Ureter (tissue), 1 donor: Measurements from ENCODE around the gene MRPL2. TPM values are rescaled to one million over a fixed set of nuclear protein-coding genes. Genes with fewer than 3 reads are reported as not detected.

ENCODE experiments used
- DNase-seq: peaks from one replicate; pipeline ENCODE4 v3.0.0-alpha.2; 2020; ENCODE audit warnings: low spot score
- total RNA-seq: library from RNA; stranded (reverse); gene quantifications from one replicate; pipeline ENCODE4 v1.2.4, GENCODE V29; 2023
- donor health status: DM: yes; HTN: yes; CAD: no.

Gene MRPL2
- total RNA-seq, 1 donor from 2014 or later: 33.0 TPM

GRCh38 chr6:43021270-43022047, 37.8 kb downstream of the MRPL2 start, which contains the start of gene RRP36:
Gene RRP36 (plus strand): TSS chr6:43021623. CDS start chr6:43021655, 32 bp downstream.
- DNase-seq: peak; percentile 79

DNA sequence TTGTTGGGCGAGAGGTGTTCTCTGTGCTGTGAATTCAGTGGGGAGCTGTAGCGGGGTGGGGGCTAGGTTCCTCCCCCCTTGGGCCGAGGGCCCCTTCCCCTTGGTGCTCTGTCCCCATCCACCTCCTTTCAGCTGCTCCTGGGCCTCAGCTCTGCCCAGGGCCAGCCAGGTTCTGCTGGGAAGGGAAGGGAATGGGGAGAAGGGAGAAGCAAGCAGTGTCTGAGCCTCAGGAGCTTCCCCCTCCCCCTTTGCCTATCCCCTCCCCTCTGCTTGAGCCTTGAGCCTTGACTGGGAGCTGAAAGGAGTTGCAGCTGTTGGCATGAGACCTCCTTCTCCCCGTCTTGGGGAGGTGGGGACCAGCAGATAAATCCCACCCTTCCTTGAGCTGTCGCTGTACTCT, 38.4 kb downstream of the MRPL2 start:
- DNase-seq: no peak

- DNase-seq: no peak
These were observed 39.1 kb downstream of the MRPL2 start for GRCh38 chr6:43020052-43020705.

DNA sequence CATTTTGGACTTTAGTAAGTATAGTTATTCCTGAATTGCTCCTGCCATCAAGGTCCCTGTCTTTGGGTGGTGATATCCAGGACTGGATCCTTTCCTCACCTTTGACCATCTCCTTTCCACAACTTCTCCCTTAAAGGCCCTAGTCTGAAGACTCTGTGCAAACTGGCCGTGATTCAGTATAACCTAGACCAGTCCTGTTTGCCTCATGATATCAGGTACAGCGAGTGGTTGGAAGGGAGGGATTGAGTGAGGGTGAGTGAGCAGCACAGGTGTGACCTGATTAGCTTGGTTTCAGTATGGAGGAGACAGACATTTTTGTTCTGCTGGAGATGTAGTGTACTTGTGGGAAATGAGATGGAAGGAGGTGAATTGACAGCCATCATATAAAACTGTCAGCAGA, 40.1 kb downstream of the MRPL2 start:
- no peak for DNase-seq

- no peak for DNase-seq
These were observed 42.3 kb downstream of the MRPL2 start for GRCh38 chr6:43016943-43017334.

- no peak for DNase-seq
These were observed 42.9 kb downstream of the MRPL2 start for GRCh38 chr6:43016176-43016942.

DNA sequence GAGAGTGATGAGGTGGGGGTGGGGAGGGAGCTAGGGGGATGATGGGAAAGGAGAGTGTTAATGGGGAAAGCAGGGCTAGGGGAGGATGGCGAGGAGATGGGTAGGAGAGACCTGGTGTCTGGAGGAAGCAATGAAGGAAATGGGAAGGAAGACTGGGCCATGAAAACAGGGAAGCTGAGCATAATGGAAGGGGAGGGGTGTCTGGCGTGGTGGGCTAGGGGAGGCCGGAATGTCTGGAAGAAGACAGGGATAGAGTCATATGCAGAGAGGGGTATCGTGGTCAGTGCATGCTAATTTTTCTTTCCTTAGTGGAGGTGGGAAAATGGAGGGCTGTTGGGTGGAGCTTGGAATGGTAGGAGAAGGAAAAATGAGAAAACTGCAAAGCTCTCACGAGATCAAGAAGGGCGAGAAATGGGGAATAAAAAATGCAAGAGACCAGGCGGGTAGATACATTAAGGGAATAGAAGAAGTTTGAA, 44.8 kb downstream of the MRPL2 start:
- DNase-seq: no peak

- DNase-seq: peak; percentile 99
These were observed 45.3 kb downstream of the MRPL2 start, which contains the start of the genes KLHDC3 and MEA1 for GRCh38 chr6:43013843-43014433. Gene KLHDC3 (plus strand): TSS chr6:43014249. CDS start chr6:43017193, 2,944 bp downstream. Gene MEA1 (minus strand): TSS chr6:43013946. CDS start chr6:43013813, 133 bp downstream.

- no peak for DNase-seq
These were observed 46.0 kb downstream of the MRPL2 start for GRCh38 chr6:43013097-43013842.

DNA sequence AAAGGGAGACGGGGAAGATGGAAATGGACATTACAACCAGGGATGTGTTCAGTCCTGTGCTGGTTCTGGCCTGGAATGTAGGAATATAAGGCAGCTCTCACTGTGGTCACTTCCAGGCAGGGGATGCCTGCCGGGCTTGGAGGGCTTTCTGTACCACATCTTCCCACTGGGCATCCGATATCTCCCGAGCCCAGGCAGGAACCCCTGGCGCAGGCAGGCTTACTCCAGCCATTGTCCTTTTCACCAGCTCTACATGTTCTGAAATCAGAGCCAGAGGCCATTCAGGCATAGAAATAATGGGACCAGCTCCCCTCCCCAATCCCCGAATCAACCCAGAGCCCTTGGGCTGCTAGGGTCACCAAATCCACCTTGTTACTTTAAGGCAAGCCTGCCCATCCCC, 46.9 kb downstream of the MRPL2 start:
- DNase-seq: no peak

- DNase-seq: no peak
These were observed 48.0 kb downstream of the MRPL2 start for GRCh38 chr6:43011207-43011606.

GRCh38 chr6:43009124-43009523, 50.1 kb downstream of the MRPL2 start:
- DNase-seq: no peak

GRCh38 chr6:43007126-43007525, 52.1 kb downstream of the MRPL2 start:
- DNase-seq: no peak

DNA sequence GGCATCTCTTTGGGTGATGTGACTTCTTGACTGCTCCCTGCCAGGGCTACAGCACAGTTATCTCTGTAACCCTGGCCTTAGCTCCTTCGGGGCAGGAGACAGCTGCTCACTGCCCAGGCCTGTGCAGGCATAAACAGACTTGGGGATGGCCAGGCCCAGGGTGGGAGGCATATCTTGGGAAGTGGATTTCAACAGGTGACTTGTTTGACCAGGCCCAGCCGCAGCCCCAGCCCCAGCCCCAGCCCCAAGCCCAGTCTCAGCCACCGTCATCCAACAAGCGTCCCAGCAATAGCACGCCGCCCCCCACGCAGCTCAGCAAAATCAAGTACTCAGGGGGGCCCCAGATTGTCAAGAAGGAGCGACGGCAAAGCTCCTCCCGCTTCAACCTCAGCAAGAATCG, 53.0 kb downstream of the MRPL2 start:
- DNase-seq: no peak

- DNase-seq: no peak
These were observed 53.4 kb downstream of the MRPL2 start for GRCh38 chr6:43005844-43006243.

Other genes starting within 250 kb of the MRPL2 start
- 73.4 TPM for gene RPL7L1, start 179.8 kb downstream of the MRPL2 start, total RNA-seq
- 0.55 TPM for gene PTCRA, start 143.4 kb downstream of the MRPL2 start, total RNA-seq
- gene CNPY3, start 130.0 kb downstream of the MRPL2 start, total RNA-seq: 45.6 TPM
- gene GNMT, start 98.7 kb downstream of the MRPL2 start, total RNA-seq: 0.73 TPM
- 23.0 TPM for gene PEX6, start 80.3 kb downstream of the MRPL2 start, total RNA-seq
- gene PPP2R5D, start 74.9 kb downstream of the MRPL2 start, total RNA-seq: 24.7 TPM
- 71.2 TPM for gene MEA1, start 45.5 kb downstream of the MRPL2 start, total RNA-seq
- 40.3 TPM for gene KLHDC3, start 45.2 kb downstream of the MRPL2 start, total RNA-seq
- gene RRP36, start 37.8 kb downstream of the MRPL2 start, total RNA-seq: 58.9 TPM
- 28.8 TPM for gene CUL7, start 5.6 kb downstream of the MRPL2 start, total RNA-seq
- 23.8 TPM for gene KLC4, start 197 bp upstream of the MRPL2 start, total RNA-seq
- gene PTK7, start 16.9 kb upstream of the MRPL2 start, total RNA-seq: 52.0 TPM
- gene SRF, start 111.8 kb upstream of the MRPL2 start, total RNA-seq: 55.7 TPM
- 71.7 TPM for gene CUL9, start 122.8 kb upstream of the MRPL2 start, total RNA-seq
- gene DNPH1, start 170.0 kb upstream of the MRPL2 start, total RNA-seq: 42.8 TPM
- gene TTBK1, start 184.0 kb upstream of the MRPL2 start, total RNA-seq: not detected
- not detected for gene SLC22A7, start 238.8 kb upstream of the MRPL2 start, total RNA-seq
- 1.5 TPM for gene CRIP3, start 249.4 kb upstream of the MRPL2 start, total RNA-seq